ENCODE results near the gene RGS9. TPM values are rescaled to one million over a fixed set of nuclear protein-coding genes. Genes with fewer than 3 reads are reported as not detected.
A peak's percentile ranks its signal among the peaks of the same experiment; 100 is the strongest.
"Not testable (repeated sequence)": the region's sequence is repeated elsewhere in the genome, so short reads cannot be mapped to it uniquely, and the experiment has no call there.

The RGS9 gene
- polyA plus RNA-seq (ENCODE audit: insufficient read length in 3 of 3) = 10 to 100 TPM; 13.0 to 14.5 (median 14.0) TPM

- peak; percentile 56 to 68 (median 65) for DNase-seq (ENCODE audit: low read depth in 3 of 3, low spot score in 2 of 3)
Observed at GRCh38 chr17:65137021-65137939, at the start of gene RGS9. RGS9 (plus strand) TSS chr17:65137370; CDS start chr17:65137541, 171 bp downstream.

GRCh38 chr17:65088621-65089360 lies 48.4 kb upstream of the RGS9 start:
- DNase-seq (ENCODE audit: low read depth in 3 of 3, low spot score in 2 of 3) = no peak

DNA sequence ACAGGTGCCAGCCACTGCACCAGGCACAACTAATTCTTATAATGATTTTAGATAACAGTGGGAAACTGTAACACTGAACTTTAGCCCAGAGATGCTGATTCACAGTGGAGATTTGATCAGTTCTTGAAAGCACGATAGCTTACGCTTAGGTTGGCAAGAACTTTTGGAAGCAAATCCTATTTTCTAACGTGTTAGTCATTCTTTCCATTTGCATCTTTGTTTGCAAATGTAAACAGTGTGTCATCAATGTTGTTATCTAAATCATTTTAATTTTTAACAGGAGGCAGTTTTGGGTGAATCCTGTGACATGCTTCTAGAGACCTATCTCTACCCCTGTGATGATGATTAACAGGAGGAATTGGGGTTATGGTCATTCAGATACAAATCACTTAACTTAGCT lies 44.9 kb upstream of the RGS9 start:
- no peak for DNase-seq (ENCODE audit: low read depth in 3 of 3, low spot score in 2 of 3)

DNA sequence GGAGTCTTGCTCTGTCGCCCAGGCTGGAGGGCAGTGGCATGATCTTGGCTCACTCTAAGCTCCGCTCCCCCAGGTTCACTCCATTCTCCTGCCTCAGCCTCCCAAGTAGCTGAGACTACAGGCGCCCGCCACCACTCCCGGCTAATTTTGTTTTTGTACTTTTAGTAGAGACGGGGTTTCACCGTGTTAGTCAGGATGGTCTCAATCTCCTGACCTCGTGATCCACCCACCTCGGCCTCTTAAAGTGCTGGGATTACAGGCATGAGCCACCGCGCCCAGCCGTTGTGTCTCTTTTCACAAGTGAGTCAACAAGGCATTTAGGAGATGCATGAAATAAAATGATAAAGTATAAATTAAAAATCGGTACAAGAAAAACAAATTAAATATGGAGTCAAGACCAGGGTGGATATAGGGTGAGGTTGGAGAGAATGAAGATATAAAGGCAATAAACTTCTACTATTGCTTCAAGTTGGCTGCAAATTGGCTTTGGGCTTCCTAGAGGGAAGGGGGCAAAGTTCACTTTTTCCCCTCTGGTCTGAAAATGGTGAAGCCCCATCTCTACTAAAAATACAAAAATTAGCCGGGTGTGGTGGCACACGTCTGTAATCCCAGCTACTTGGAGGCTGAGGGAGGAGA lies 44.3 kb upstream of the RGS9 start:
- not testable (repeated sequence) for DNase-seq (ENCODE audit: low read depth in 3 of 3, low spot score in 2 of 3)

DNA sequence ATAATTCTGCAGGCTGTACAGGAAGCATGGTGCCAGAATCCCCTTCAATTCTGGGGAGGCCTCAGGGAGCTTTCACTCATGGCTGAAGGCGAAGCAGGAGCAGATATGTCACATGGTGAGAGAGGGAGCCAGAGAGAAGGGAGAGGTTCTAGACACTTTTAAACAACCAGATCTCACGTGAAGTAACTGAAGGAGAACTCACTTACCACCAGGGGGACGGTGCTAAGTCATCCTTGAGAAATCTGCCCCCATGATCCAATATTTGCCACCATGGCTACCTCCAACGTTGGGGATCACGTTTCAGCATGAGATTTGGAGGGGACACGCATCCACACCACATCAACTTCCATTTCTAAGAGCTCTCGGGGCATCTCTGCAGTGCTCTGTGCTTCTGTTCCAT lies 43.2 kb upstream of the RGS9 start:
- no peak for DNase-seq (ENCODE audit: low read depth in 3 of 3, low spot score in 2 of 3)

DNA sequence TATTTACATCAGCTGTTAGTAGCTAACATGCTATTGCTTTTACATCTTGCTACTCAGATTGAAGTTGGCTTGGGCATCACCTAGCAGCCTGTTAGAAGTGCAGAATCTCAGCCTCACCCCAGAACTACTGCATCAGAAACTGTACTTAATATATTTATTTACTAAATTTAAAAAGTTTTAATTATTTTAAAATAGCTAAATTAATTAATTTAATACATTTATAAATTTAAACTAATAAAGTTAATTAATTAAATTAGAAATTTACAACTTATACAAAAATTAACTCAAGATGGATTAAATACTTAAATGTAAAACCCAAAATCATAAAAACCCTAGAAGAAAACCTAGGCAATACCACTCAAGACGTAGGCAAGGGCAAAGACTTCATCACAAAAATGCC lies 41.7 kb upstream of the RGS9 start:
- DNase-seq (ENCODE audit: low read depth in 3 of 3, low spot score in 2 of 3) = no peak

DNA sequence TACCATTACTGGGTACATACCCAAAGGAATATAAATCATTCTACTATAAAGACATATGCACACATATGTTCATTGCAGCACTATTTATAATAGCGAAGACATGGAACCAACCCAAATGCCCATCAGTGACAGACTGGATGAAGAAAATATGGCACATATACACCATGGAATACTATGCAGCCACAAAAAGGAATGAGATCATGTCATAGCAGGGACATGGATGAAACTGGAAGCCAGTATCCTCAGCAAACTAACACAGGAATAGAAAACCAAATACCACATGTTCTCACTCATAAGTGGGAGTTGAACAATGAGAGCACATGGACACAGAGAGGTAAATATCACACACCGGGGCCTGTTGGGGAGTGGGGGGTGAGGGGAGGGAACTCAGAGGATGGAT lies 40.8 kb upstream of the RGS9 start:
- DNase-seq (ENCODE audit: low read depth in 3 of 3, low spot score in 2 of 3) = not testable (repeated sequence)

- DNase-seq (ENCODE audit: low read depth in 3 of 3, low spot score in 2 of 3) = no peak
Observed at GRCh38 chr17:65097110-65097509, 40.1 kb upstream of the RGS9 start.

DNA sequence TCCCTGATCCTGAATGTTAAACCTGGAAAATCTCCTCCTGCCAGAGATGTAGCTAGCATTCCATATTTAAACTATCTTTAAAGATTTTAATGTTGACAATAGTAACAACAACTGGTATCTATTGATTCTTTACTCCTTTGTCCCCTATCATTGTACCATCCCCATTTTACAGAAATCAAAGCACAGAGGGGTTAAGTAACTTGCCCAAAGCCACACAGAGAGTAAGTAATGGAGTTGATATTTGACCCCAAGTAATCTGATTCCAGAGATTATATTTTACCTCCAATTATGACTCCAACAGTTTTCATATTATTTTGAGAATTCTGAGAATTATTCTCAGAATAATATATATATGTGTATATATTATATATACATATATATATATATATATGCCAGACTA lies 37.7 kb upstream of the RGS9 start:
- DNase-seq (ENCODE audit: low read depth in 3 of 3, low spot score in 2 of 3) = no peak

- no peak for DNase-seq (ENCODE audit: low read depth in 3 of 3, low spot score in 2 of 3)
Observed at GRCh38 chr17:65099941-65100315, 37.2 kb upstream of the RGS9 start.

DNA sequence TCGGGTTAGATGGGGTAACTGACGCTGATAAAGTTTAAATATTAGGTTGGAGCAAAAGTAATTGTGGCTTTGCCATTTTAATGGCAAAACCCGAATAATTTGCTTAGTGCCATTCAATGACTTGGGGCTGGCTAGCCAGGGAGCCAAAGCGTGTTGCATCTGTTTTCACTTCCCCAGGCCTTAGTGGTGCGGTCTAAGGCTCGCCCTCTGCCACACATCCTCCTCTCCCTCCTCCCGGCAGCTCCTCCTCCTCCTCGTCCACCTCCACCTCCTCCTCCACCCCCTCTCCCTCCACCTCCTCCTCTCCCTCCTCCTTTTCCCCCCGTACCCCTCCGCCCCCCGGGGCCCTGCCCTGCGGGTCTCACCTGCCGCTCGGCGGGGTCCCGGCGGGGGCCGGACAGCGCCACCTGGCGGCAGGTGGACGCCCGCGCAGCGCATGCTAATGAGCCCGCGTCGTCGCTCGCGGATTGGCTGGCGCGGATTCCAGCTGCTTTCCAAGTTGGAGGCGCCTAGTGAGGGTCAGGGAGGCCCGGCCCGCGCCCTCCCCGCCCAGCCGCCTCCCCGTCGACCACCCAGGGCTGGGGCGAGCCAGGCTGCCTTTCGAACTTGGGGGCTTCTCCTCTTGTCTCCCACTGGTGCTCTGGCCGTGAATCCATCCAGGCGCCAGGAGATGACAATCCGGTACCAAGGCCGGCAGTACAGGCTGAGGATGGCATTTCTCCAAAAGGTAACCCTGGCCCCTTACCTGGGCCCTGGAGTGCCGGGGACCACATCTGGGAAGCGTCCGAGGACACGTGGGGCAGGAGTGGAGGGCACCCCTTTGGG lies 36.6 kb upstream of the RGS9 start:
- peak in 2 of 3 donors; percentile 54 to 67 for DNase-seq (ENCODE audit: low read depth in 3 of 3, low spot score in 2 of 3)

DNA sequence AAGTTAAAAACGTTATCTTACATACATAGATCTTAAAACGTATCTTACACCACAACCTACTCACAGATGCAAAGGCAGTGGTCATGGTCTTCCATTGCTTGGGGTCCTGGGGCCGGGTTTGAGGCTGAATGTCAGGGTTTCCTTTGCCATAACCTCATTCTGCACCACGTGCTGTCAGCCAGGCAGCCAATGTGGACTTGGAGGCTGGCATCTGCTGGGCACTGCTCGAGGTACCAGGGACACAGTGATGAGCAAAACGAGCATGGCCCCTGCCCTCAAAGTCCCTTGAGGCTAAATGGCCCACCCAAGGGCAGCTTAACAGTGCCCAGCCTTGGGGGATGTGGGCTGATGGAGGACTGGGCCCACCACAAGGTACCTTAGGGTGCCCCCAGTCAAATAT lies 35.8 kb upstream of the RGS9 start:
- DNase-seq (ENCODE audit: low read depth in 3 of 3, low spot score in 2 of 3) = no peak

GRCh38 chr17:65102235-65102634 lies 34.9 kb upstream of the RGS9 start:
- no peak for DNase-seq (ENCODE audit: low read depth in 3 of 3, low spot score in 2 of 3)

DNA sequence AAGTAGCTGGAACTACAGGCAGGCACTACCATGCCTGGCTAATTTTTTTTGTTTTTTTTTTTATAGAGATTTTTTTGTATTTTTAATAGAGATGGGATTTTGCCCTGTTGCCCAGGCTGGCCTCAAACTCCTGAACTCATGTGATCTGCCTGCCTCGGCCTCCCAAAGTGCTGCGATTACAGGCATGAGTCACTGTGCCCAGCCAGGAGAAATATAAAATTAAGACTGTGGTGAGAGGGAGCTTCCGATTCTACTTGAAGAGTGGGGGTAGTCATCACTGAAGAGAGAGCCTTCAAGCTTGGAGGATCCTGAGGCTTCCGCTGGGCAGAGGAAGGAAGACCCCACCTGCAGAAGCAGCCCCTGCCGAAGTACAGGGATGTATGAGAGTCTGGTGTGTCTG lies 34.4 kb upstream of the RGS9 start:
- DNase-seq (ENCODE audit: low read depth in 3 of 3, low spot score in 2 of 3) = no peak

DNA sequence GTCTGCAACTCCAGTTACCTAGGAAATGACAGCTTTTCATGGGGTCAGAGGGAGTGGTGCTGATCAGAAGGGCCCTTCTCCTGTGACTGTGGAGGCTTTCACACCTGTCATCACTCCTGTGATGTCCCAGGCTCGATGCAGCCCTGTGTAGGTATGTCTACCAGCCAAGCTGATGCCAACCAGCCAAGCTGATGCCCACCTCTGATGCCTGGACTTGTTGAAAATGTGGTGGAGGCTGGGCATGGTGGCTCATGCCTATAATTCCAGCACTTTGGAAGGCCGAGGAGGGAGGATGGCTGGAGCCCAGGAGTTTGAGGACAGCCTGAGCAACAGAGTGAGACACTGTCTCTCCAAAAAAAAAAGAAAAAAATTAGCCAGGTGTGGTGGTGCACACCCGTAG lies 33.7 kb upstream of the RGS9 start:
- DNase-seq (ENCODE audit: low read depth in 3 of 3, low spot score in 2 of 3) = no peak

DNA sequence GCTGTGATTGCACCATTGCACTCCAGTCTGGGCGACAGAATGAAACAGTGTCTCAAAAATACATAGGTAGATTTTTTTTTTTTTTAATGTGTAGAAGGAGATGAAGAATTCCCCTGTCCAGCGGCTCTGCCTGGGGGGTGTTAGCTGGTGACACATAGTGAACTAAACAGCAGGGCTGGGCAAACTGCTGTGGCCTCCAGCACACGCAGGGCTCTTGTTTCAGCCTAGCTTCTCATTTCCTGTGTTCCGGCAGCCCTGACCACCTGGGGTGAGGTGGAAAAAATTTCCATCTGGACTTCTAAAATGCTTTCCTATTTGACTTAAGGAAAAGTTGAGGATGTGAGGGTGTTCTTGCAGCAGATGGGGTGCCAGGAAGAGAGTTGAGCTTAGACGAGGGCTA lies 33.3 kb upstream of the RGS9 start:
- no peak for DNase-seq (ENCODE audit: low read depth in 3 of 3, low spot score in 2 of 3)

GRCh38 chr17:65104541-65104940 lies 32.6 kb upstream of the RGS9 start:
- no peak for DNase-seq (ENCODE audit: low read depth in 3 of 3, low spot score in 2 of 3)

GRCh38 chr17:65104973-65105372 lies 32.2 kb upstream of the RGS9 start:
- DNase-seq (ENCODE audit: low read depth in 3 of 3, low spot score in 2 of 3) = no peak

- no peak for DNase-seq (ENCODE audit: low read depth in 3 of 3, low spot score in 2 of 3)
Observed at GRCh38 chr17:65108152-65108551, 29.0 kb upstream of the RGS9 start.

- no peak for DNase-seq (ENCODE audit: low read depth in 3 of 3, low spot score in 2 of 3)
Observed at GRCh38 chr17:65109543-65109942, 27.6 kb upstream of the RGS9 start.
